CD4-positive, alpha-beta memory T cell (primary cell): ENCODE data around the gene B4GALT6. TPM values are rescaled to one million over a fixed set of nuclear protein-coding genes. Genes with fewer than 3 reads are reported as not detected.

Experiments
- CTCF ChIA-PET: fragments of 350-600 bp; sonication (Branson Sonifier 250); formaldehyde crosslinking; loops from one replicate; lab custom pipeline; 2021; ENCODE audit warnings: inconsistent platforms; ENCODE audit not compliant: partially characterized antibody; lab: Charles Lee
- POLR2A ChIA-PET: fragments of 350-600 bp; sonication (Branson Sonifier 250); formaldehyde crosslinking; loops from one replicate; lab custom pipeline; 2021; ENCODE audit not compliant: partially characterized antibody; lab: Charles Lee
- DNase-seq, 5 donors: peaks; one replicate each; pipeline versions ENCODE4 v3.0.0 to v3.0.0-alpha.2; 2020 to 2022; ENCODE audit warnings: mixed read lengths in 1 of 5
- H3K27ac ChIP-seq: one replicate; pipeline ENCODE4 v1.7.0; 2013; ENCODE audit warnings: low read depth, low read length
- H3K27me3 ChIP-seq: 2 replicates; pipeline ENCODE4 v1.7.0; 2013; ENCODE audit warnings: mild to moderate bottlenecking, low read length, moderate library complexity; ENCODE audit not compliant: insufficient read depth
- H3K36me3 ChIP-seq: 2 replicates; pipeline ENCODE4 v1.7.0; 2013; ENCODE audit warnings: mild to moderate bottlenecking, low read length, moderate library complexity; ENCODE audit not compliant: insufficient read depth
- H3K4me1 ChIP-seq: 2 replicates; pipeline ENCODE4 v1.7.0; 2013; ENCODE audit warnings: mild to moderate bottlenecking, low read length, moderate library complexity; ENCODE audit not compliant: insufficient read depth
- H3K4me3 ChIP-seq, 2 donors: one replicate each; pipeline ENCODE4 v1.7.0; 2013; ENCODE audit warnings: low read length in 2 of 2, mild to moderate bottlenecking in 1 of 2
- H3K9me3 ChIP-seq, 2 donors: one replicate each; pipeline ENCODE4 v1.7.0; 2013; ENCODE audit warnings: low read length in 2 of 2, control low read depth in 1 of 2; ENCODE audit not compliant: control insufficient read depth in 1 of 2
- H3K27ac Mint-ChIP-seq, 7 donors: one replicate each; pipeline ENCODE4 v1.8.0; 2020 to 2021; ENCODE audit warnings: mixed read lengths in 7 of 7, mild to moderate bottlenecking in 6 of 7, inconsistent platforms in 3 of 7, moderate library complexity in 3 of 7
- H3K27me3 Mint-ChIP-seq, 2 donors: one replicate each; pipeline ENCODE4 v1.8.0; 2020 to 2021; ENCODE audit warnings: mixed read lengths in 2 of 2
- H3K36me3 Mint-ChIP-seq, 2 donors: one replicate each; pipeline ENCODE4 v1.8.0; 2020 to 2021; ENCODE audit warnings: mixed read lengths in 2 of 2, inconsistent platforms in 1 of 2, mild to moderate bottlenecking in 1 of 2
- H3K4me1 Mint-ChIP-seq, 4 donors: one replicate each; pipeline ENCODE4 v1.8.0; 2020 to 2021; ENCODE audit warnings: mixed read lengths in 4 of 4, mild to moderate bottlenecking in 1 of 4
- H3K4me3 Mint-ChIP-seq, 8 donors: one replicate each; pipeline ENCODE4 v1.8.0; 2020 to 2021; ENCODE audit warnings: mixed read lengths in 8 of 8, mild to moderate bottlenecking in 7 of 8, moderate library complexity in 6 of 8, inconsistent platforms in 3 of 8
- H3K9me3 Mint-ChIP-seq, 8 donors: one replicate each; pipeline ENCODE4 v1.8.0; 2020 to 2021; ENCODE audit warnings: mixed read lengths in 8 of 8, mild to moderate bottlenecking in 5 of 8, inconsistent platforms in 3 of 8, moderate library complexity in 1 of 8
- intact Hi-C: fragments of 100-400 bp; cut with micrococcal nuclease; formaldehyde crosslinking; loops from one replicate; pipeline ENCODE4 v1.15.1; 2023
- polyA plus RNA-seq, 2 donors: library from polyadenylated mRNA; unstranded; fragments of 300-500 nt; fragmentation: Illumina TruSeq; gene quantifications; one replicate each; pipeline ENCODE4 v1.2.3, GENCODE V29; 2021
- total RNA-seq, 2 experiments: library from RNA; stranded (reverse); gene quantifications; one replicate each; pipeline ENCODE4 v1.2.3, GENCODE V29; 2021

Gene B4GALT6
- total and polyA plus RNA-seq, 4 experiments from 2014 or later, result 0.67 to 0.94 TPM; not detected in 2

DNA sequence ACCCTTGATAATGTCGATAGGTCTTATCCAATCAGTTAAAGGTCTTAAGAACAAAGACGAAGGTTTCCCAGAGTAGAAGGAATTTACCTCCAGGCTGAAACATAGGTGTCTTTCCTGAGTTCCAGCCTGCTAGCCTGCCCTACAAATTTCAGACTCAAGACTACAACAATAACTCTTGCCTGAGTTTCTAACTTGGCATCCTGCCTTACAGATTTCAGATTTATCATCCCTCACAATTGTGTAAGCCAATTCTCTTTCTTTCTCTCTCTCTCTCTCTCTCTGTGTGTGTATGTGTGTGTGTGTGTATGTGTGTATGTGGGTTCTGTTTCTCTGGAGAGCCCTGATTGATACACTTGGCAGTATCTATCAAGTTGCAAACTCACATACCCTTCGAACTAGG is 37.2 kb upstream of the B4GALT6 start:
- Mint-ChIP-seq H3K27me3 (peaks cover 15% of the 10 kb centered on the region in 2 donors), H3K27ac (no peak overlapping the region), H3K36me3 (peaks cover 0 to 4% of the 10 kb centered on the region in 2 donors), H3K4me1 (peaks cover 0 to 5% (median 0%) of the 10 kb centered on the region in 4 donors), H3K9me3 (peaks cover 0 to 14% (median 7%) of the 10 kb centered on the region in 8 donors), H3K4me3 (no peak overlapping the region)
- peaks cover 7% of the 10 kb centered on the region for H3K27me3 ChIP-seq
- intact Hi-C loops, result loop anchor here (5.0 kb wide), 1 partner anchor 39 kb away; the partner anchor contains the start of gene B4GALT6
- H3K9me3 ChIP-seq, result no peaks in the 10 kb centered on the region
- no peak for DNase-seq
- CTCF ChIA-PET, result interaction anchor here (1.2 to 5.3 kb wide), 8 partner anchors 10 to 172 kb away, joined by 3 to 48 read pairs (median 7); no protein-coding TSS in a partner anchor
- H3K4me1 ChIP-seq, result no peaks in the 10 kb centered on the region
- no peaks in the 10 kb centered on the region for H3K36me3 ChIP-seq
- no peak overlapping the region for H3K4me3 ChIP-seq
- no peak overlapping the region for H3K27ac ChIP-seq
- POLR2A ChIA-PET, result no interaction called here

DNA sequence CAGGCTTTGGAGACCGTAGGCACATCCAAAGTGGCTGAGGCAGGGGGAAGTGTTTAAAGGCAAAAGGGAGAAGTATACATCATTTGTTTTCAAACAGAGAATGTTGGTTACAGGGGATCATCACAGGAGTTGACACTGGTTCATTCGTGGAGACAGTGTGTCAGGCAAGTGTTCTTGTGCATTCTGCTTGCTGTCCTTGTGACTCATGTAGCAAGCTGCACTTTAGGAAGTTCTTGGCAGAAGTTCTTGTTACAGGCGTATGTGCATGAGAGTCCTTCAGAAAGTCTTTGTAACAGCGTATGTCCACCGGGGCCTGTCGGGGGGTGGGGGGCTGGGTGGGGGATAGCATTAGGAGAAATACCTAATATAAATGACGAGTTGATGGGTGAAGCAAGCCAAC is 36.5 kb upstream of the B4GALT6 start:
- H3K36me3 ChIP-seq, result no peaks in the 10 kb centered on the region
- no peaks in the 10 kb centered on the region for H3K9me3 ChIP-seq
- peaks cover 12 to 13% of the 10 kb centered on the region in 2 donors for H3K27me3 Mint-ChIP-seq
- H3K27me3 ChIP-seq, result peaks cover 7% of the 10 kb centered on the region
- no peak overlapping the region for H3K4me3 ChIP-seq
- no peak overlapping the region for H3K4me3 Mint-ChIP-seq
- CTCF ChIA-PET, result interaction anchor here (1.4 to 2.0 kb wide), 2 partner anchors 18 to 164 kb away, joined by 4 to 8 read pairs; no protein-coding TSS in a partner anchor
- H3K27ac ChIP-seq, result no peak overlapping the region
- POLR2A ChIA-PET, result no interaction called here
- no peak for DNase-seq
- no peaks in the 10 kb centered on the region for H3K4me1 ChIP-seq
- H3K27ac Mint-ChIP-seq, result no peak overlapping the region
- intact Hi-C loops, result loop anchor here (5.0 kb wide), 1 partner anchor 39 kb away; the partner anchor contains the start of gene B4GALT6
- H3K4me1 Mint-ChIP-seq, result peaks cover 0 to 5% (median 0%) of the 10 kb centered on the region in 4 donors
- H3K36me3 Mint-ChIP-seq, result peaks cover 0 to 4% of the 10 kb centered on the region in 2 donors
- H3K9me3 Mint-ChIP-seq, result peaks cover 0 to 14% (median 7%) of the 10 kb centered on the region in 8 donors

DNA sequence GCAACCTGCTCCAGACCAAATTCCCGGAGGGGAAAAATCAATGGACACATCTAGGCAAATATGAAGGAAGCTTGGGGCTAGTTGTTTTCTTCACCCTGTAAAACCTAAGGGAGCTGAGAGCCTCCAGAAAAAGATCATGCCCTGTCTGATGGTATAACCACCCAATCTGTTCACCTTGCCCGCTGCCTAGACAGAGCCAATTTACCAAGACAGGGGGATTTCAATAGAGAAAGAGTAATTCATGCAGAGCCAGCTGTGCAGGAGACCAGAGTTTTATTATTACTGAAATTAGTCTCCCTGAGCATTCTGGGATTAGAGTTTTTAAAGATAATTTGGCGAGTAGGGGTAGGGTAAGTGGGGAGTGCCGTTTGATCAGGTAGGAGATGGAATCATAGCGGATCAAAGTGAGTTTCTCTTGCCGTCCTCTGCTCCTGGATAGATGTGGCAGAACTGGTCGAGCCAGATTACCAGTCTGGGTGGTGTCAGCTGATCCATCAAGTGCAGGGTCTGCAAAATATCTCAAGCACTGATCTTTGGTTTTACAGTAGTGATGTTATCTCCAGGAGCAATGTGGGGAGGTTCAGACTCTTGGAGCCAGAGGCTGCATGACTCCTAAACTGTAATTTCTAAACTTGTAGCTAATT is 35.1 kb upstream of the B4GALT6 start:
- Mint-ChIP-seq H3K9me3 (peaks cover 0 to 14% (median 7%) of the 10 kb centered on the region in 8 donors), H3K27me3 (peaks cover 3 to 10% of the 10 kb centered on the region in 2 donors), H3K4me3 (no peak overlapping the region), H3K27ac (no peak overlapping the region), H3K4me1 (peaks cover 0 to 3% (median 0%) of the 10 kb centered on the region in 4 donors), H3K36me3 (peaks cover 0 to 4% of the 10 kb centered on the region in 2 donors)
- Histone ChIP-seq H3K9me3 (no peaks in the 10 kb centered on the region), H3K36me3 (no peaks in the 10 kb centered on the region), H3K4me1 (no peaks in the 10 kb centered on the region), H3K27ac (no peak overlapping the region), H3K4me3 (no peak overlapping the region), H3K27me3 (peaks cover 3% of the 10 kb centered on the region)
- ChIA-PET POLR2A (no interaction called here), CTCF (interaction anchor here (1.4 to 2.0 kb wide), 2 partner anchors 19 to 163 kb away, joined by 4 to 8 read pairs; no protein-coding TSS in a partner anchor)
- DNase-seq, result no peak
- intact Hi-C loops, result loop anchor here (5.0 kb wide), 1 partner anchor 37 kb away; the partner anchor contains the start of gene B4GALT6

DNA sequence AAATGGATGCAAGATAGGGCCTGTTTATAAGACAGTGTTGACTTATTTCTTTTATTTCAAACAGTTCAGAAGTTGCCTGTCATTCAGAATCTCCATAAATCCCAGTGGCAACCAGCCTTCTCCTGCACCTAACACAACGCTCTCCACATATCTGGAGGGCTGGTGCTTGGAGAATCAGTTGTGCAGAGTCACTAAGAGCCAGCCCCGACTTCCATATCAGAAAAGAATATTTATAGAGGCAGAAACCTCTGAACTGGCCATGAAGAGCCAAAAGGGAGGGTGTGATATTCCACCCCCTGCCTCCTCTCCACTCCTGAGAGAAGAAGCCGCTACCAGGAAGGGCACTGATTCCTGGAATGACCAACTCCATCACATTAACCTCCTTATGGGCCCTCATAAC is 34.0 kb upstream of the B4GALT6 start:
- H3K27me3 ChIP-seq, result no peaks in the 10 kb centered on the region
- H3K27ac ChIP-seq, result no peak overlapping the region
- H3K4me3 ChIP-seq, result no peak overlapping the region
- CTCF ChIA-PET, result interaction anchor here (0.7 kb wide), 1 partner anchor 155 kb away, joined by 5 read pairs; no protein-coding TSS in a partner anchor
- POLR2A ChIA-PET, result no interaction called here
- H3K9me3 ChIP-seq, result no peaks in the 10 kb centered on the region
- Mint-ChIP-seq H3K4me1 (no peaks in the 10 kb centered on the region), H3K27ac (no peak overlapping the region), H3K4me3 (no peak overlapping the region), H3K36me3 (peaks cover 0 to 4% of the 10 kb centered on the region in 2 donors), H3K9me3 (peaks cover 0 to 14% (median 7%) of the 10 kb centered on the region in 8 donors), H3K27me3 (peaks cover 1 to 4% of the 10 kb centered on the region in 2 donors)
- intact Hi-C loops, result no loop called here
- H3K36me3 ChIP-seq, result no peaks in the 10 kb centered on the region
- no peaks in the 10 kb centered on the region for H3K4me1 ChIP-seq
- DNase-seq, result no peak

DNA sequence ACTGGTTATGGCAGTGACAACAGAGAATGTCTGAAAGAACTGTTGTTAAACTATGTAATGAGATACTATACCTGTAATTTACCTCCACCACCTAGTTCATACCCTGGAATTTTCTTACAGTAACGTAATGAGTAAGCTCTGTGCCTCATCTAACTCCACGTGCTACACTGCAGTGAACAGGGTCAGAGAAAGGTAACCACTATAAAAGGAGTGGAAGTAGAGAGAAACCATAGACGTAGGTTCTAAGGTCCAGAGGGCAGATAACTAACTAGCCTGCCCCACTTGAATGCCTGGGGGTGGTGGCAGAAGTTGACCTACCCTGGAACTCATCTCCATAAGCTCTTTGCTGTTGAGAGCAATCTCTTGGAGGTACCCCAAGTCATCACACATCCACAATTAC is 32.0 kb upstream of the B4GALT6 start:
- peaks cover 0 to 1% of the 10 kb centered on the region in 2 donors for H3K27me3 Mint-ChIP-seq
- H3K27ac Mint-ChIP-seq, result no peak overlapping the region
- Histone ChIP-seq H3K27ac (no peak overlapping the region), H3K36me3 (no peaks in the 10 kb centered on the region), H3K9me3 (no peaks in the 10 kb centered on the region), H3K4me3 (no peak overlapping the region), H3K27me3 (no peaks in the 10 kb centered on the region), H3K4me1 (no peaks in the 10 kb centered on the region)
- POLR2A ChIA-PET, result no interaction called here
- intact Hi-C loops, result no loop called here
- H3K9me3 Mint-ChIP-seq, result peaks cover 0 to 14% (median 7%) of the 10 kb centered on the region in 8 donors
- H3K4me1 Mint-ChIP-seq, result no peaks in the 10 kb centered on the region
- peaks cover 0 to 4% of the 10 kb centered on the region in 2 donors for H3K36me3 Mint-ChIP-seq
- CTCF ChIA-PET, result interaction anchor here (1.6 kb wide), 1 partner anchor 9 kb away, joined by 3 read pairs; no protein-coding TSS in a partner anchor
- H3K4me3 Mint-ChIP-seq, result no peak overlapping the region
- DNase-seq, result no peak

DNA sequence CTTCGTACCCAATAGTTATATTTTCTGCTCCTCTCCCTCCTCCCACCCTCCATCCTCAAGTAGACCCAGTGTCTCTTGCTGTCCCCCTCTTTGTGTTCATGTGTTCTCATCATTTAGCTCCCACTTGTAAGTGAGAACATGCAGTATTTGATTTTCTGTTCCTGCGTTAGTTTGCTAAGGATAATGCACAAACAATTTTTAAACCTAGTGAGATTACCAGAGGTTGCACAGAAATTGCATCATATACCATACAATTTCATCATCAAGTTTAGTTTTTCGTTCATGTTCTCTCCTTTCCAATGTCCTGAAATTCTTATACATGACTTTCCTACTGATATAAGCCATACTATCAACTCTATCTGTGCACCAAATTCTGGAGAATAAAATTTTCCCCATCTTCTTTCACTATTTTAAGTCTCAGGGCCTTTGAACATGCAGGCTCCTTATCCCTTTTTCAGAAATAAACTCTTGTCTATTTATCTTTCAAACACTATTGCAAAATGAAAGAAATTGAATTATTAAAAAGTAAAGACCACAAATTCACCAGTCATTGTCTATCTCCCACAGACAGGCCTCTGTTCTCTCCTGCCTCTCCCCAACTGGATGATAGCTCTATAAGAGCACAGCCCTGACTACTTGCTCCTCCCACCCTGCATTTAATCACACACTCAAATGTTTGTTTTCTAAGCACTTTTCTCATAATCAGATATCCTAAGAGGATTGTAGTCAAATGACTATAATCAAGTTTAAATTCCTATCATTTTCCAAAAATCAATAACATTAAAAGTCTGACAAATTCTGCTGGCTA is 27.2 kb upstream of the B4GALT6 start:
- H3K36me3 ChIP-seq, result no peaks in the 10 kb centered on the region
- no peaks in the 10 kb centered on the region for H3K27me3 ChIP-seq
- peaks cover 0 to 1% (median 0%) of the 10 kb centered on the region in 8 donors for H3K9me3 Mint-ChIP-seq
- no peak for DNase-seq
- H3K27ac Mint-ChIP-seq, result no peak overlapping the region
- no peak overlapping the region for H3K4me3 Mint-ChIP-seq
- intact Hi-C loops, result no loop called here
- no peak overlapping the region for H3K4me3 ChIP-seq
- H3K27ac ChIP-seq, result no peak overlapping the region
- H3K27me3 Mint-ChIP-seq, result peaks cover 0 to 2% of the 10 kb centered on the region in 2 donors
- no peaks in the 10 kb centered on the region for H3K4me1 ChIP-seq
- no peaks in the 10 kb centered on the region for H3K4me1 Mint-ChIP-seq
- H3K36me3 Mint-ChIP-seq, result no peaks in the 10 kb centered on the region
- no peaks in the 10 kb centered on the region for H3K9me3 ChIP-seq
- ChIA-PET CTCF (no interaction called here), POLR2A (no interaction called here)

DNA sequence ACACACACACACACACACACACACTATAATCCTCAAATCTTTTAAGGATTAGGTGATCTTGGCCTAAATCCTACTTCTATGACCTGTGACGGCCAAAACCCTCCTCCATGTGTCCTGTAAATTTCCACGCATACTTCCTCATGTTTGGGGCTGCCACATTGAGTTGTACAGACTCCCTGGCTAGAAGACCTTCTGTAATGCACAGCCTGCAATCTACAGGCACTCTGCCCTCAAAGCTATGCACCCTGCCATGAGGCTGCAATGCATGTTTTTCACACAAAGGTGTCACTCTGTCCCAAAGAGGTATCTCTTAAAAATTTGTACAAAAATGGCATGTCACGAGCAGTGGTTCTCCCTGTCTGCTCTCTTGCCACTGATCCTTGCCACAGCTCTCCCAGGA is 26.4 kb upstream of the B4GALT6 start:
- CTCF ChIA-PET, result no interaction called here
- no peak for DNase-seq
- H3K27ac Mint-ChIP-seq, result no peak overlapping the region
- Histone ChIP-seq H3K36me3 (no peaks in the 10 kb centered on the region), H3K4me1 (no peaks in the 10 kb centered on the region), H3K27ac (no peak overlapping the region), H3K27me3 (no peaks in the 10 kb centered on the region), H3K4me3 (no peak overlapping the region), H3K9me3 (no peaks in the 10 kb centered on the region)
- POLR2A ChIA-PET, result no interaction called here
- intact Hi-C loops, result no loop called here
- peaks cover 0 to 1% (median 0%) of the 10 kb centered on the region in 8 donors for H3K9me3 Mint-ChIP-seq
- peaks cover 0 to 1% of the 10 kb centered on the region in 2 donors for H3K27me3 Mint-ChIP-seq
- no peaks in the 10 kb centered on the region for H3K4me1 Mint-ChIP-seq
- no peaks in the 10 kb centered on the region for H3K36me3 Mint-ChIP-seq
- H3K4me3 Mint-ChIP-seq, result no peak overlapping the region
